GM18526 (cell line): Measurements from ENCODE around the gene NUP54.
A peak's percentile ranks its signal among the peaks of the same experiment; 100 is the strongest.

Experiments
- POLR2A ChIP-seq: IDR thresholded peaks from 3 replicates; pipeline ENCODE4 v1.6.1; 2011; ENCODE audit not compliant: insufficient read length; ENCODE audit errors: extremely low read depth

NUP54 gene, protein sequence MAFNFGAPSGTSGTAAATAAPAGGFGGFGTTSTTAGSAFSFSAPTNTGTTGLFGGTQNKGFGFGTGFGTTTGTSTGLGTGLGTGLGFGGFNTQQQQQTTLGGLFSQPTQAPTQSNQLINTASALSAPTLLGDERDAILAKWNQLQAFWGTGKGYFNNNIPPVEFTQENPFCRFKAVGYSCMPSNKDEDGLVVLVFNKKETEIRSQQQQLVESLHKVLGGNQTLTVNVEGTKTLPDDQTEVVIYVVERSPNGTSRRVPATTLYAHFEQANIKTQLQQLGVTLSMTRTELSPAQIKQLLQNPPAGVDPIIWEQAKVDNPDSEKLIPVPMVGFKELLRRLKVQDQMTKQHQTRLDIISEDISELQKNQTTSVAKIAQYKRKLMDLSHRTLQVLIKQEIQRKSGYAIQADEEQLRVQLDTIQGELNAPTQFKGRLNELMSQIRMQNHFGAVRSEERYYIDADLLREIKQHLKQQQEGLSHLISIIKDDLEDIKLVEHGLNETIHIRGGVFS

DNA sequence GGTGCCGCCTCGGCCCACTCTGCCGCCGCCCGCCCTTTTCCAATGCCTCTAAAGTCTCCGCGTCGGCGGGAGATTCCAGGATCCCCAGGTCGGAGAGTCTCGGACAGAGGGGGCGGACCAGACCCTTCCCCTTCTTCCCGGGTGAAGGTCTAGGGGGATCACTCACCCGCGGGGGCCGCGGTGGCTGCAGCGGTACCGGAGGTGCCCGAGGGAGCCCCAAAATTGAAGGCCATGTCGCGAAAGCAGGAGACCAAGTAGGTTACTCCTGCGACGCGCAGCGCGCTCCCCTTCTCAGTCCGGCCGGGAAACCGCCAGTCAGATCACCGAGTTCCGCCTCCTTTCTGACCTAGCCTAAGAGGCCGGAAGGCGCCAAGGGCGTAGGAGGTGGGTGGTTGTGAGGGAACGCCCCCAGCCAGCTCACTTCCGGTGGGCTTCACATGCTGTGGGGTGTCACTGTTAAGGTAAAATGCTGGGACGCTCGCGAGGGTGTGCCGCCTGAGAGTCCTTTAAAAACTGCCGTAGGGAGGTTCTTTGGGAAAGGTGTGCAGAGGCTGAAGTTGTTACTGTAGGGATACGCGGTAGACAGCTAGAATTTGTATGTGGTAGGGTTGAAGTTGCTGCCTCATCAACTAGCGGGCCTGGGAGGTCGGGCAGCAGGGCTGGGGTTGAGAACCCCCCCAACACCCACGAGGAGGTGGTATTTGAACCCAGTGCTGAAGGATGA is at the start of gene NUP54:
NUP54 (minus strand) TSS at position 256 of the 724 bp plus-strand sequence; CDS start at position 233, 23 bp downstream.
- TF ChIP-seq POLR2A = peak; percentile 80

DNA sequence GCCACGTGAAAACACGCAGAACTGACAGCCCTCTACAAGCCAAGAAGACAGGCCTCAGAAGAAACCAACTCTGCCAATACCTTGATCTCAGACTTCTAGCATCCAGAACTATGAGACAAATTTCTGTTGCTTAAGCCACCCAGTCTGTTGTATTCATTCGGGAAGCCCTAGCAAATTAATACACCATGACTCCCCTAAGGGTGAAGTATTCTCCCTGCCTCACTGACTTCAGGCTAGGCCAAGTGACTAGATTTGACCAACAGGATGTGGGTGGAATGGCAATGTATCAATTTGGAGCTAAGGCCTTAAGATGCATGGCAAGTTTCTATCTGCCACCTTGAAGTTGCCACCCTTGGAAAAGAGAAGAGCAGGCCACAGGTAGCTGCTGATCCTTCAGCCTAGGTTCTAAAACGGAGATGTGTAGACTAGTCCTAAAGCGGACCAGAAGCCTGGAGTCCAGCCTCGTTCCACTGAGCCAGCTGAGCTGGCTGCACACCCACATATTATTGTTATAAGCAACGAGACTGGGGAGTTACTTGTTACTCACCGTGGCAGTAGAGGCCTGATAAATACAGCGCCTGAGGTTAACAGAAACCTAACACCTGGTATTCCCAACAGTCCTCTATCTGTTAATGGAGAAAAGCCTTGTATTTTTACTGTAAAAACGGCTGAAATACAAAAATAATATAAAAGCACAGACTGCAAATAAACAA is 49.0 kb upstream of the NUP54 start:
- TF ChIP-seq POLR2A = no peak

DNA sequence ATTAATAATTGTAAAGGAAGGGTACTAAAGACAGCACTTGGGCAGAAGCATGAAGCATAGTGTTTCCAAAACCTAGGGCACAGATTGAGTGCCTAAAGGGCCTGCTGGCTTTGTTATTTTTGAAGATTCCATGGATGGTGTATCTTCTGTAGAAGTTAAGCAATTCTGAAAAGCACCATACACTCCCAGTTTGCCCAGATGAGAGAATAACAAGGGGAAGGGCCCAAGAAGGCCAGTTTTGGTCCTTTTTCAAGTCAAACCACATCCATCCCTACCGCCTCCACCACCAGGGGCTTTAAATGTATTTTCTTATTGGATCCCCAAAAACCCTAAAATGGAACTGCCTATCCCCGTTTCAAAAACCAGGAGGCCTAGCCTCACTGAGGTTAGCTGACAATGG is 48.2 kb upstream of the NUP54 start:
- TF ChIP-seq POLR2A = no peak

DNA sequence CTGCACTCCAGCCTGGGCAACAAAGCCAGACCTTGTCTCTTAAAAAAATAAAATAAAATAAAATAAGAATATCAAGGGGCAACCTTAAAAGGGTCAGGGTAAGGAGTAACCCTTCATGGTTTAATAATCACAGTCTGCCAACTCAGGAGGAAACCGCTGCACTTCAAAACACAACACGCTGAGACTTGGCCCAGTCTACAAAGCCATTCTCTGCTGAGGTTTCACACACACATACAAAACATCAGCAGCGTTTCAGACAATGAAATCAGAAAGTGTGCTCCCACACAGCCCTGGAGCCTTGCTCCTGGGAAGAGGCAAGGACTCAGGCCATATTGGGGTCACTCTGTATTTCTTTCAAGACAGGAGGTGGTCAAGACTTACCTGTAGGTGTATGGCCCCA is 47.1 kb upstream of the NUP54 start:
- TF ChIP-seq POLR2A = no peak

DNA sequence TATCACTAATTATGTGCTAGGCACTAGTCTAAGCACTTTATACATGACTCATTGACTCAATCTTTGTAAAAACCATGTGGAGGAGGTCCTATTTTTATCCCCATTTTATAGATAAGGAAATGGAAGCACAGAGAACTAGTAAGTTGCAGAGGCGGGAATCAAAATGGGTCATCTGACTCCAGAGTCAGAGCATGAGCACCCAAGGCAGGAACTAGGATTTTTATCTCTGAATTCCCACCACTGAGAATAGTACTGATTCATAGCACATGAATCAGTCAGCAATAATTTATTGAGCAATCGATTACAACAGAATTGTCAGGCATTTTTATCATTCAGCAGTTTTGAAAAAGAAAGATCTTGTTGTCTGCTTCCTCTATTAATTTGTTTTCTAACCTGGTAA is 46.1 kb upstream of the NUP54 start:
- no peak for TF ChIP-seq POLR2A

DNA sequence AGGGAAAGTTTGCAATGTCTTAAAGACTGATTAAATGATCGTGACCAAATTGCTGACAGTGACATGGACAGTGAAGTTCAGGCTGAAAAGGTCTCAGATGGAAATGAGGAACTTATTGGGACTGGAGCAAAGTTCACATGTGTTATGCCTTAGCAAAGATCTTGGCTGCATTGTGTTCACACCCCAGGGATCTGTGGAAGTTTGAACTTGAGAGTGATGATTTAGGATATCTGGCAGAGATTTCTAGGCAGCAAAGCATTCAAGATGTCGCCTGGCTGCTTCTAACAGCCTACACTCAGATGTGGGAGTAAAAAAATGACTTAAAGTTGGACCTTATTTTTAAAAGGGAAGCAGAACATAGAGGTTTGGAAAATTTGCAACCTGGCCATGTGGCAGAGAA is 44.0 kb upstream of the NUP54 start:
- no peak for TF ChIP-seq POLR2A

DNA sequence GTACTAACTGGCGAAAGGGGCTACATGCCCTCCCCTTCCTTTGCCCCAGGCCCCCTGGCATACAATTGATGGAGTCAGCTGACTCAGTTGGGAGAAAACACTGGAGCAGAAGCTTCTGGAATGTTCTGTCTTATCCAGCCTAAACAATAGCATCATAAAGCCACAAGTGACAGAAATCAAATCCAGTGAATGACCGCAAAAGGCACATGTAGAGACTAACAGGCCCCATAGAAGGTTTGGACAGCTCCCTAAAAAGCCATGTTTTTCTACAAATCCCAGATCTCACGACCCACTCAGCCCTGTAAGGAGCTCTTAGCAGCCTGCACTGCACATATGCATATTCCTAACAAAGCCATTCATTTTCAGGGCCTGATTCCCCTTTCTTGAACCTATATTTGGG is 40.4 kb upstream of the NUP54 start:
- no peak for TF ChIP-seq POLR2A

DNA sequence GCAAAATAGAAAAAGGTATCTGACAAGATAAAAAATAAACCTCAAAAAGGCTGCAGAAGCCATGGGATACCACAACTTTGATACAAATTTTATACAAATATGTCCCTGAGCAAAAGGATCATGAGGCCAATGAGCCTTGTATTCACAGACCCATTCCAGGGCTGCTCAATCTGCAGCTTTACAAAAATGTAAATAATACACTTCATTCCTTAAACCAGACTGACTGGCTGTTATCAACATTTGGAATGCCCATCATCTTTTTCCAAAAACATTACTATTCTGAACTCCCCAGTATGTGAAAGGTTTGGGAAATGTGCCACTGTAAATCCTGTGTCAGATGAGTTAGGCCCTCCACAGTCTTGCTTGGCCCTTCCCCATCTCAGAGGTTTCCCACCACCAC is 40.0 kb upstream of the NUP54 start:
- no peak for TF ChIP-seq POLR2A

DNA sequence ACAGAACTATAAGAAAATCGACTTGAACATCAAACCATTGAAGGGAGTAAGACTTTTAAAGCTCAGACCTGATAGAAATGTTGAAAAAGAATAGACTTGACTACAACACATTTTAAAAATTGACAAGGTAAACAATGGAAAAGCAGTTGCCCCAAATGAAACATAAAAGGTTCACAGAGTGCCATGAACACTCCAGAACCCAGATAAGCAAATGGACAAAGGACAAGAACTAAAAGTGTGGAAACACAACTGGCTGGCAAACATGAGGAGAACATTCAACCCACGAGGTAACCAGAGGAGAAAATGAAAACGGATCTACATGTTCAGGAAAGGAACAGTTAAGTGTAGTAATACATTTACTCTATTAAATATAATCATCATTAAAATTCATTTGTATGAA is 39.0 kb upstream of the NUP54 start:
- no peak for TF ChIP-seq POLR2A

DNA sequence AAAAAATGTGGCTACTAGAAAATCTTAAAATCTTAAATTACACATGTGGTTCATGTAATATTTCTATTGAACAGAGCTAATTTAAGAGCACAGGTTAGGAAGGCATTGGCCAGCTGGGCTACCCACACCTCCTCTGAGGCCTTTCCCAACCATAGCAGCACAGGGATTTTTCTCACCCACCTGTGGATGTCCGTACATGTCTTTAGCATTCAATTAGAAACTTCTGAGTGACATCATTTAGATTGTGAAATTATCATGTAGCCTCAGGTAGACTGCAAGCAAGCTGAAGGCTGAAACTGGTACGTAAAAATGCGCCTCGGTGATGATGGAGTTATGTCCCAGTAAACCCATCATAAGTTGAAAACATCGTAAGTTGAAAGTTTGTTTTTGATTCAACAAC is 34.3 kb upstream of the NUP54 start:
- no peak for TF ChIP-seq POLR2A

DNA sequence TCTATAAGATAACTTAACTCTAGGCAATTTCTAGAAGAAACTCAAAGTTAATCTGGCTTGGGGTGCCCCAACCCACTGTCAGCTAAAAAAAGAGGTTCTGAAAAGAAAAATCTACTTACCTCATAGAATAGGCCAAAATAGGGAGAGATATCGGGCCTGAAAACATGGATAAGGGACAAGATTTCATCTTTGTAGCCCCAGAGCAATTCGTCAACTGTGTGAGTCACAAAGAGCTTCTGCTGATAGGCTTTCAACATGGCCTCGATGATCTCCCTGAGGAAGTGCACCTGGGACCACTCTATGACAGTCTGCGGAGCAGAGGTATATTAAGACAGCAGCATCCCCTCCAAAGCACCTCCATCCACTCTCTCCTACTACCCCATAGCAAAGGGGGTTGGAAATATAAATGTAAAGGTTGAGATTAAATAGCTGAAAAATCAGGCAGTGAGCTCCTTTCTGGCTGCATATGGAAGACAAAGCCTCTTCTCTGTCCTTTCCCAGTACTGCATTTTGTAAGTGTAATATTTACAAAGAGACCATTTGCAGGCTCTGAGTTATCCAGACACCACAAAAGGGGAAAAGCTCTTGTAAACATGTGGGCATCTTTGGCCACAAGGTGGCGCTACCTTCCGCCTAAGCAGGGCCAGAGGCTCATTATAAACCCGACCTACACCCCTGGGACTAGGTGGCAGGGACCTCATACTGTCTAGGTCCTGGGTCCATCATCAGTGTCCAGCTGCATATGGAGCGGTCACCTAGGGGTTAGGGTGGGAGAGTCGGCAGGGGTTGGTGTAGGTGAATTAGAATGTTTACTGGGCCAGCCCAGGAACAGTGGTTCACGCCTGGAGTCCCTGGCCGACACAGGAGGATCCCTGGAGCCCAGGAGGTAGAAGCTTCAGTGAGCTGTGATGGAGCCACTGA is 31.5 kb upstream of the NUP54 start:
- no peak for TF ChIP-seq POLR2A

DNA sequence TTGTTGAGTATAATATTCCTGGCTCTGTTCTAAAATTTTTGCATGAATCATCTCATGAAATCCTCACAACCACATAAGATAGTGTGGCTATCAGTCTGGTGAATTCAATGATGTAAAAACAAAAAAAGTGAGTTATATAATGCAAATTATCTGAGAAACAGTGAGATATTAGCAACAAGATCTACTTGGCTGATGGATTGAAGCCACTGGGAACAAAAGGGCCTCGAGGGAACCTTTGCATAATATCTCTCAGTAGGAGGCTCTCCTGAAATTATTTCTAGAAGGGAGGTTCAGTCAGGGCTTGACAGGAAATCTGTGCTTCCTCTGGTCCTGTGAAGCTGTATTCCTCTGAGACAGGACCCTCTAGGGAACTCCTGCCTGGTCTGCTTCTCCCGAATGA is 30.1 kb upstream of the NUP54 start:
- no peak for TF ChIP-seq POLR2A

DNA sequence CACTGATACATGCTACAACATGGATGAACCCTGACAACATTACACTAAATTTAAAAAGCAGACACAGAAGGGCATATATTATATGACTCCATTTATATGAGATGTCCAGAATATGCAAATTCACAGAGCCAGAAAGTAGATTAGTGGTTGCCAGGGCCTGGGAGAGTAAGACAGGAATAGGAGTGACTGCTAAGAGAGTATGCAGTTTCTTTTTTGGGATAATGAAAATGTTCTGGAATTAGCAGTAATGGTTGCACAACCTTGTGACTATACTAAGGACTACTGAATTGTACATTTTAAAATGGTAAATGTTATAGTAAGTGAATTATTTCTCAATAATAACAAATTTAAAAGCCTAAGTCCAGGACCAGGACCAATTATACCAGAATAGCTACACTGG is 29.5 kb upstream of the NUP54 start:
- no peak for TF ChIP-seq POLR2A

DNA sequence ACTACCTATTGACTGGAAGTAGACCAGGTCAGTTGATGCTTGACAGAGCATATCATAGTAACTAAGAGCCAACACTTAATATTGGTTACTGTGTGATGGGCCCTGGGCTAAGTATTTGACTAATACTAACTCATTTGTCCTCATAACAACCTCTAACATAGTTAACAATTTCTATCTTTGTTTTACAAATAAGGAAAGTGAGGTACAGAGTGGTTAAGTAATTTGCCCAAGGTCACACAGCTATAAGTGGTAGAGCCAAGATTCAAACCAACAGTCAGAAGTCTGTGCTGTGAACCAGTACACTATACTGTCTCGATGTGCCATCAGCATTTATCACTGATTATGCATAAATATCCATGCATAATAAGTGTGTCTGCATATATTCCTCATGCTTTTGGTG is 27.1 kb upstream of the NUP54 start:
- no peak for TF ChIP-seq POLR2A

DNA sequence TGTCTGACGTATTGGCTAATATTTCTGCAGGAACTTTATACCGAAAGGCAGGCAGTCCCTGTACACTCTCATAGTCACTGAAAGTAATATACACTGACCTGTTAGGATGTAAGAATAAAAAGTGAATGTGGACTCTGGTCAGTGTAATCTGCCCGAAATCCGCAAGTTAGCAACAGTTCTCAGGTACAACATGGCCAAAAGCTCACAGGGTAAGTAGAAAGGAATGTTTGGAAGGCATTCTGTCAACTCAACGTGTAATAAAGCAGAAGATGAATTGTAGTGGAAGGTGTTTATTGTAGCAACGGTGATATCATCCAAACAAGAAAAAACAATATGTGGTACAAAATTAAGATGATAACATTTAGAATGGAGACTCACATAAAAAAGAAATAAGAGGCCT is 26.0 kb upstream of the NUP54 start:
- TF ChIP-seq POLR2A = no peak

DNA sequence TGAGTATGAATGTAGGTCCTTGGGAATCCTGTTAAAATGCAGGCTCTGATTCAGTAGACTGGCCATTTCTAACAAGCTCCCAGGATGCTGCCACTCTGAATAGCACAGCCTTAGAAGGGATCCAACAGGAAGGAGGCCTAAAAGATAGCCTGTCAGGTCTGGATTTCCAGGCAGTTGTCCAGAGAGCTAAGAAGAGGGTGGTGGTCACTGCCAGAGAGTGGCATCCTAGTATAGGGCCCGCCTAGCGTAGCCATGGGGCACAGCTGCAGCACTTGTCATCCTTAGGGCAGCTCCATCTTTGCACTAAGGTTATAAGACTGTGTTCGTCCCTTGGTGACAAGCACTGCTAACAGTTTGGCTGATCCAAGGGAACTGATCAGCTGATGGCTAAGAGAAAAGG is 20.5 kb upstream of the NUP54 start:
- TF ChIP-seq POLR2A = no peak
